Panc1 (cell line): ENCODE results near the gene RIOK3.

Experiments used
- CTCF ChIP-seq: fragments of 450-650 bp; IDR thresholded peaks from 2 replicates; pipeline ENCODE4 v1.5.1; 2017; ENCODE audit warnings: mild to moderate bottlenecking
- POLR2AphosphoS5 ChIP-seq: IDR thresholded peaks from 2 replicates; pipeline ENCODE4 v1.6.1; 2012; ENCODE audit warnings: mild to moderate bottlenecking, low read depth, low read length, moderate library complexity
- SIN3A ChIP-seq: IDR thresholded peaks from 2 replicates; pipeline ENCODE4 v1.6.1; 2012; ENCODE audit warnings: low read depth, mild to moderate bottlenecking, low read length, moderate library complexity, borderline replicate concordance; ENCODE audit not compliant: insufficient read depth
- TCF7L2 ChIP-seq: IDR thresholded peaks from 2 replicates; pipeline ENCODE4 v1.6.1; 2011; ENCODE audit warnings: mild to moderate bottlenecking, low read depth, low read length, inconsistent platforms
- TF ChIP-seq, protein P1 (sequence below), 2 experiments: IDR thresholded peaks; 2 replicates each; pipeline ENCODE4 v1.6.1; 2011 to 2012; ENCODE audit warnings: low read depth in 2 of 2, control low read depth in 1 of 2, low read length in 1 of 2, mild to moderate bottlenecking in 1 of 2, moderate library complexity in 1 of 2; ENCODE audit not compliant: insufficient read depth in 1 of 2

DNA sequence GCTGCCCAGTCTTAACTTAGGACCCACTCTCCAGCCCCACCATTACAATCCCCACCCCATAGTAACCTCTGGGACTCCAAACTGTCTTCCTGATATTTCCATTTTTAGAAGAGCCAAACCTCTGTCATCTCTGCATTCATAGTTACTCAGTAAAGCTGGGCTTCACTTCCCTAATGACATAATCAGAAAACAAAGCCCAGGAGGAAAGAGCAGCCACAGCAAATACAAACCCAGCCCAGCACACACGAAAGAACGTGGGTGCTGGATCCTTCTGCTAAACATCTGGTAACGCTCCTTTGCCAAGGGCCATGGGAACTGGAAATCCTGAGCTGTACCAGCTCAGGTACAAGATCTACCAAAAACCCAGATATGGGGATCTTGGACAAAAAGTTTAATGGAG, 36.8 kb upstream of the RIOK3 start:
- TF ChIP-seq CTCF (no peak), TCF7L2 (no peak), POLR2AphosphoS5 (no peak), SIN3A (no peak)
- TF ChIP-seq, protein P1, sequence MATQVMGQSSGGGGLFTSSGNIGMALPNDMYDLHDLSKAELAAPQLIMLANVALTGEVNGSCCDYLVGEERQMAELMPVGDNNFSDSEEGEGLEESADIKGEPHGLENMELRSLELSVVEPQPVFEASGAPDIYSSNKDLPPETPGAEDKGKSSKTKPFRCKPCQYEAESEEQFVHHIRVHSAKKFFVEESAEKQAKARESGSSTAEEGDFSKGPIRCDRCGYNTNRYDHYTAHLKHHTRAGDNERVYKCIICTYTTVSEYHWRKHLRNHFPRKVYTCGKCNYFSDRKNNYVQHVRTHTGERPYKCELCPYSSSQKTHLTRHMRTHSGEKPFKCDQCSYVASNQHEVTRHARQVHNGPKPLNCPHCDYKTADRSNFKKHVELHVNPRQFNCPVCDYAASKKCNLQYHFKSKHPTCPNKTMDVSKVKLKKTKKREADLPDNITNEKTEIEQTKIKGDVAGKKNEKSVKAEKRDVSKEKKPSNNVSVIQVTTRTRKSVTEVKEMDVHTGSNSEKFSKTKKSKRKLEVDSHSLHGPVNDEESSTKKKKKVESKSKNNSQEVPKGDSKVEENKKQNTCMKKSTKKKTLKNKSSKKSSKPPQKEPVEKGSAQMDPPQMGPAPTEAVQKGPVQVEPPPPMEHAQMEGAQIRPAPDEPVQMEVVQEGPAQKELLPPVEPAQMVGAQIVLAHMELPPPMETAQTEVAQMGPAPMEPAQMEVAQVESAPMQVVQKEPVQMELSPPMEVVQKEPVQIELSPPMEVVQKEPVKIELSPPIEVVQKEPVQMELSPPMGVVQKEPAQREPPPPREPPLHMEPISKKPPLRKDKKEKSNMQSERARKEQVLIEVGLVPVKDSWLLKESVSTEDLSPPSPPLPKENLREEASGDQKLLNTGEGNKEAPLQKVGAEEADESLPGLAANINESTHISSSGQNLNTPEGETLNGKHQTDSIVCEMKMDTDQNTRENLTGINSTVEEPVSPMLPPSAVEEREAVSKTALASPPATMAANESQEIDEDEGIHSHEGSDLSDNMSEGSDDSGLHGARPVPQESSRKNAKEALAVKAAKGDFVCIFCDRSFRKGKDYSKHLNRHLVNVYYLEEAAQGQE (IDR thresholded peaks at IDR 0.05; ENCODE audit: insufficient read depth in 1 of 2, low read depth in 2 of 2, low read length in 1 of 2): no peak
